H1 (cell line): ENCODE results near the gene BBS9. TPM values are rescaled to one million over a fixed set of nuclear protein-coding genes. Genes with fewer than 3 reads are reported as not detected.

Experiments used
- CBX5 ChIP-seq: fragments of 300-800, 300-1000 bp; sonication (generic); IDR thresholded peaks from 2 replicates; pipeline ENCODE4 v1.7.1; 2016; ENCODE audit warnings: antibody characterized with exemption, low read length, low read depth
- CREB1 ChIP-seq: IDR thresholded peaks from 2 replicates; pipeline ENCODE4 v1.6.1; 2012; ENCODE audit warnings: inconsistent platforms
- NRF1 ChIP-seq: IDR thresholded peaks from 2 replicates; pipeline ENCODE4 v1.6.1; 2011; ENCODE audit warnings: mild to moderate bottlenecking, low read depth, low read length, improper control_type of control experiment
- PHF8 ChIP-seq: fragments of 200-600 bp; sonication (generic); conservative IDR thresholded peaks from 2 replicates; pipeline ENCODE4 v1.7.1; 2012; ENCODE audit warnings: low read depth, mild to moderate bottlenecking, inconsistent platforms, low read length, moderate library complexity
- SP1 ChIP-seq: IDR thresholded peaks from 2 replicates; pipeline ENCODE4 v1.6.1; 2011; ENCODE audit warnings: low read depth, low read length
- TBP ChIP-seq: IDR thresholded peaks from 2 replicates; pipeline ENCODE4 v1.6.1; 2011; ENCODE audit warnings: low read depth, low read length, improper control_type of control experiment
- YY1 ChIP-seq: IDR thresholded peaks from 2 replicates; pipeline ENCODE4 v1.6.1; 2011; ENCODE audit warnings: low read depth, mild to moderate bottlenecking, low read length
- polyA plus RNA-seq, 7 experiments: library from polyadenylated mRNA; depleted of rRNA in 3 of 7; stranded (reverse) in 5 of 7; unstranded in 2 of 7; fragments of >200 nt in 5 of 7; fragments of 200-250 nt in 2 of 7; gene quantifications; 1 replicate in 5 of 7; 2 replicates in 1 of 7; 4 replicates in 1 of 7; pipeline versions ENCODE4 v1.2.1 to v1.2.3, GENCODE V29; 2011 to 2013; ENCODE audit warnings: missing spikeins in 2 of 7, mixed read lengths in 2 of 7
- total RNA-seq: library from RNA; stranded (reverse); fragmentation: NEBNext Ultra II Directional; extraction: Animal tissue kit (Norgen Biotek cat#: 25700); gene quantifications from 2 replicates; pipeline ENCODE4 v1.2.1, GENCODE V29; 2021
- TF ChIP-seq, protein P1 (sequence below), 3 experiments: IDR thresholded peaks; 1 replicate in 2 of 3; 2 replicates in 1 of 3; pipeline versions ENCODE4 v1.5.1 to v1.6.1; 2011; ENCODE audit warnings: low read length in 3 of 3, mild to moderate bottlenecking in 3 of 3, inconsistent platforms in 2 of 3, low read depth in 1 of 3, moderate library complexity in 1 of 3; ENCODE audit not compliant: insufficient read depth in 1 of 3; ENCODE audit errors: control extremely low read depth in 1 of 3
- TF ChIP-seq, protein P2 (sequence below): IDR thresholded peaks from 2 replicates; pipeline ENCODE4 v1.6.1; 2011; ENCODE audit warnings: low read depth, mild to moderate bottlenecking, low read length; ENCODE audit not compliant: insufficient read depth

Gene BBS9
- total and polyA plus RNA-seq, 2 of the 8 experiments (the other 6 are each of a cell fraction or from before 2014, with no cell fraction given), result 22.3 to 37.0 TPM

DNA sequence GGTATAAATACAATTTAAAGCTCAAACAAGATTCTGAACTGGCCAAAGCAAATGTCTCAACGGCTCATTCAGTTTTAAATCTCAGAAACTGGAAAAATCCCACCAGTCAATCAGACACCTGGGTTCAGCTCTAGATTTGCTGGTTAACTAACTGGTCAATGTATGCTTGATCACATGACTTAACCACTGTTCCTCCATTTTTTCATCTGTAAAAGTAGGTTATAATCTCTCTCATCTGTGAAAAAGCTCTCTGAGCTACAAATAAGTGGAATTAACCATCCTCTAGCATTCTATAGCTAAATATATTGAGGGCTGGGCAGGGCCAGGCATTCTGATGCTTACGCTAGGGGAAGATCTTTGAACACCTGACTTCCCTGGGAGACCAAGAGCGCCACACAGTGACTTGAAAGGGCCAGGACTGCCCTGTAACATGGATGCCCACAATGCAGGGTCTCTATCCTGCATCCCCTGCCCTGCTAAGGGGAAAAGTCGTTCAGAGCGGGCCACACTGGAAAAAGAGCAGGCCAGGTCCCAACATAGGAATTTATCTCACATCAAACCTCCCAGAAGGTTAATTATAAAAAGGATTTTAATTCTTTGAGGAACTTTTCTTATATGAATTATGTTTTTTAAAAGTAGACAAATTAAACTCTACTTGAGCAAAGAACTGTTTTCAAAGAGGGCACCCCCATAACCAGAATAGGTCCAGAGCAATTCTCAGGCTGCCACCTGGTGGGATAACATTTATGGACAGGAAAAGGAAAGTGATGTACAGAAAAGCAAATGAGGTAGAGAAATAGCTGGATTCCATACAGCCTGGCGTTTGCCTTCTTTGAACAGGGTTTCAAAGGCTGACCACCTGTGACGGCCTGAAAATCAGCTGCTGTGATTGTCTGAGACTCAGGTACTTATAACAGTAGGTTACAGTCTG is 22.0 kb upstream of the BBS9 start (continued):
- TF ChIP-seq NRF1 (no peak), CREB1 (no peak), YY1 (0 out of 2 replicates have a peak, but pooled peaks have one; percentile 58), PHF8 (no peak), TBP (0 out of 2 replicates have a peak, but pooled peaks have one; percentile 16), CBX5 (no peak), SP1 (no peak)
- TF ChIP-seq, protein P1, sequence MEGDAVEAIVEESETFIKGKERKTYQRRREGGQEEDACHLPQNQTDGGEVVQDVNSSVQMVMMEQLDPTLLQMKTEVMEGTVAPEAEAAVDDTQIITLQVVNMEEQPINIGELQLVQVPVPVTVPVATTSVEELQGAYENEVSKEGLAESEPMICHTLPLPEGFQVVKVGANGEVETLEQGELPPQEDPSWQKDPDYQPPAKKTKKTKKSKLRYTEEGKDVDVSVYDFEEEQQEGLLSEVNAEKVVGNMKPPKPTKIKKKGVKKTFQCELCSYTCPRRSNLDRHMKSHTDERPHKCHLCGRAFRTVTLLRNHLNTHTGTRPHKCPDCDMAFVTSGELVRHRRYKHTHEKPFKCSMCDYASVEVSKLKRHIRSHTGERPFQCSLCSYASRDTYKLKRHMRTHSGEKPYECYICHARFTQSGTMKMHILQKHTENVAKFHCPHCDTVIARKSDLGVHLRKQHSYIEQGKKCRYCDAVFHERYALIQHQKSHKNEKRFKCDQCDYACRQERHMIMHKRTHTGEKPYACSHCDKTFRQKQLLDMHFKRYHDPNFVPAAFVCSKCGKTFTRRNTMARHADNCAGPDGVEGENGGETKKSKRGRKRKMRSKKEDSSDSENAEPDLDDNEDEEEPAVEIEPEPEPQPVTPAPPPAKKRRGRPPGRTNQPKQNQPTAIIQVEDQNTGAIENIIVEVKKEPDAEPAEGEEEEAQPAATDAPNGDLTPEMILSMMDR (IDR thresholded peaks at IDR 0.05; ENCODE audit: control extremely low read depth in 1 of 3, insufficient read depth in 1 of 3, low read depth in 1 of 3, low read length in 3 of 3), result peak; percentile 76 to 89 (median 85)
- TF ChIP-seq, protein P2, sequence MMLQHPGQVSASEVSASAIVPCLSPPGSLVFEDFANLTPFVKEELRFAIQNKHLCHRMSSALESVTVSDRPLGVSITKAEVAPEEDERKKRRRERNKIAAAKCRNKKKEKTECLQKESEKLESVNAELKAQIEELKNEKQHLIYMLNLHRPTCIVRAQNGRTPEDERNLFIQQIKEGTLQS, result no peak
